MM.1S (cell line): ENCODE data around the gene UBE2B.

ENCODE experiments used
- CTCF ChIP-seq: fragments of 300-600 bp; sonication (generic); IDR thresholded peaks from 2 replicates; pipeline ENCODE4 v1.5.1; 2016; ENCODE audit warnings: antibody characterized with exemption, low read length, mixed read lengths
- EZH2 ChIP-seq: fragments of 300-600 bp; sonication (generic); optimal IDR thresholded peaks from 2 replicates; pipeline ENCODE3; 2017; ENCODE audit warnings: low read depth, mild to moderate bottlenecking, antibody characterized with exemption, low read length, mixed read lengths
- EZH2phosphoT487 ChIP-seq: fragments of 300-600 bp; sonication (generic); IDR thresholded peaks from 2 replicates; pipeline ENCODE4 v1.6.1; 2018; ENCODE audit warnings: antibody characterized with exemption, low read length

DNA sequence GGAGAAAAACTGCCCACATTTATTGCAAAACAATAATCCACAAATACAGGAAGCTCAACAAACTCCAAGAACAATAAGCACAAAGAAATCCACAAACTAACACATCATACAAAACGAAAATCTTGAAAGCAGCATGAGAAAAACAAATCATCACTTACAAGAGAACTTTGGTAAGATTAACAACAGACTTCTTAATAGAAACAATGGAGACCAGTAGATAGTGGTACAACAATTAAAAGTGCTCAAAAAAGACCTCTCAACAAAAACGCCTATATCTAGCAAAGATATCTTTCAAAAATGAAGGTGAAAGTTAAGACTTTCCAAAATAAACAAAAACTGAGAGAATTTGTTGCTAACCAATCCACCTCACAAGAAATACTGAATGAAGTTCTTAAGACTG lies 42.8 kb upstream of the UBE2B start:
- TF ChIP-seq CTCF (no peak), EZH2 (no peak), EZH2phosphoT487 (no peak)
